HepG2 (cell line): Measurements from ENCODE around the gene ALDH3B1. TPM values are rescaled to one million over a fixed set of nuclear protein-coding genes. Genes with fewer than 3 reads are reported as not detected.

Source experiments
- ADNP ChIP-seq: sonication (generic); formaldehyde crosslinking; IDR thresholded peaks from 2 replicates; pipeline ENCODE4 v1.4.0; 2020; ENCODE audit warnings: missing genetic modification reagents
- AKNA ChIP-seq: sonication (generic); formaldehyde crosslinking; IDR thresholded peaks from 2 replicates; pipeline ENCODE4 v1.4.0; 2020; ENCODE audit warnings: missing genetic modification reagents, borderline replicate concordance
- ATF7-NPFF ChIP-seq: sonication (generic); formaldehyde crosslinking; IDR thresholded peaks from 2 replicates; pipeline ENCODE4 v1.8.1; 2023; ENCODE audit warnings: mild to moderate bottlenecking, low read depth, missing genetic modification reagents, moderate library complexity
- BRCA1 ChIP-seq: sonication (generic); formaldehyde crosslinking; IDR thresholded peaks from 2 replicates; pipeline ENCODE4 v1.4.0; 2020; ENCODE audit warnings: missing genetic modification reagents
- DNMT1 ChIP-seq: sonication (generic); formaldehyde crosslinking; IDR thresholded peaks from 2 replicates; pipeline ENCODE4 v1.5.1; 2020; ENCODE audit warnings: mild to moderate bottlenecking, missing genetic modification reagents
- E2F2 ChIP-seq: sonication (generic); formaldehyde crosslinking; IDR thresholded peaks from 2 replicates; pipeline ENCODE4 v1.4.0; 2020; ENCODE audit warnings: missing genetic modification reagents, borderline replicate concordance
- ELF3 ChIP-seq: IDR thresholded peaks from 2 replicates; pipeline ENCODE4 v1.6.1; 2016; ENCODE audit warnings: missing genetic modification reagents, missing compliant biosample characterization
- HNRNPL ChIP-seq: fragments of 200-400 bp; formaldehyde crosslinking; IDR thresholded peaks from 2 replicates; pipeline ENCODE4 v1.6.1; 2017; ENCODE audit warnings: mild to moderate bottlenecking, low read depth, low read length
- NR2C2 ChIP-seq: sonication (generic); formaldehyde crosslinking; IDR thresholded peaks from 2 replicates; pipeline ENCODE4 v1.4.0; 2020; ENCODE audit warnings: missing genetic modification reagents, mild to moderate bottlenecking, moderate library complexity, borderline replicate concordance
- NR2F2 ChIP-seq: IDR thresholded peaks from 2 replicates; pipeline ENCODE4 v1.6.1; 2012; ENCODE audit warnings: low read depth, inconsistent platforms, borderline replicate concordance
- PITX1 ChIP-seq: sonication (generic); formaldehyde crosslinking; IDR thresholded peaks from 2 replicates; pipeline ENCODE4 v1.5.1; 2020; ENCODE audit warnings: mild to moderate bottlenecking, missing genetic modification reagents
- REL ChIP-seq: sonication (generic); formaldehyde crosslinking; conservative IDR thresholded peaks from 2 replicates; pipeline ENCODE4 v1.8.0; 2022; ENCODE audit warnings: mild to moderate bottlenecking, missing genetic modification reagents, moderate library complexity
- TAF1 ChIP-seq: sonication (generic); formaldehyde crosslinking; IDR thresholded peaks from 2 replicates; pipeline ENCODE4 v1.4.0; 2020; ENCODE audit warnings: missing genetic modification reagents
- TRIM22 ChIP-seq: fragments of 450-650 bp; IDR thresholded peaks from 2 replicates; pipeline ENCODE4 v1.6.1; 2017
- ZNF12 ChIP-seq: sonication (generic); formaldehyde crosslinking; IDR thresholded peaks from 2 replicates; pipeline ENCODE4 v1.5.0; 2020; ENCODE audit warnings: missing genetic modification reagents
- ZNF260 ChIP-seq: sonication (generic); formaldehyde crosslinking; IDR thresholded peaks from 2 replicates; pipeline ENCODE4 v1.4.0; 2020; ENCODE audit warnings: missing genetic modification reagents, low read depth, mild to moderate bottlenecking, borderline replicate concordance
- ZNF556 ChIP-seq: sonication (generic); formaldehyde crosslinking; IDR thresholded peaks from 2 replicates; pipeline ENCODE4 v1.4.0; 2020; ENCODE audit warnings: mild to moderate bottlenecking, missing genetic modification reagents, borderline replicate concordance
- ZNF589 ChIP-seq: sonication (generic); formaldehyde crosslinking; conservative IDR thresholded peaks from 2 replicates; pipeline ENCODE4 v1.8.0; 2022; ENCODE audit warnings: mild to moderate bottlenecking, moderate library complexity, missing genetic modification reagents
- ZNF768 ChIP-seq: sonication (generic); formaldehyde crosslinking; IDR thresholded peaks from 2 replicates; pipeline ENCODE4 v1.4.0; 2020; ENCODE audit warnings: missing genetic modification reagents
- polyA plus RNA-seq, 8 experiments: library from polyadenylated mRNA; depleted of rRNA in 3 of 8; stranded (reverse) in 7 of 8; unstranded in 1 of 8; fragments of >200 nt; fragmentation: Illumina TruSeq in 4 of 8; extraction: Trizol in 4 of 8; gene quantifications; 2 replicates each; pipeline versions ENCODE4 v1.2.1 to v1.2.3, GENCODE V29; 2011 to 2016; ENCODE audit warnings: low read depth in 4 of 8, missing spikeins in 1 of 8, mixed read lengths in 1 of 8; ENCODE audit not compliant: insufficient read depth in 1 of 8
- total RNA-seq, 5 experiments: library from RNA; depleted of rRNA; stranded (reverse); fragments of >200 nt; fragmentation: Illumina TruSeq; extraction: Trizol; gene quantifications; 2 replicates each; pipeline ENCODE4 v1.2.3, GENCODE V29; 2016; ENCODE audit warnings: low read depth in 1 of 5
- TF ChIP-seq, protein P1 (sequence below): sonication (generic); formaldehyde crosslinking; IDR thresholded peaks from 2 replicates; pipeline ENCODE4 v1.5.1; 2020; ENCODE audit warnings: mild to moderate bottlenecking, missing genetic modification reagents, moderate library complexity
- TF ChIP-seq, protein P2 (sequence below): sonication (generic); formaldehyde crosslinking; IDR thresholded peaks from 2 replicates; pipeline ENCODE4 v1.8.1; 2023; ENCODE audit warnings: mild to moderate bottlenecking, missing genetic modification reagents

Gene ALDH3B1
- total and polyA plus RNA-seq, 2 of the 13 experiments (the other 11 are each of a cell fraction or from before 2014, with no cell fraction given) = 4.0 to 6.7 TPM

DNA sequence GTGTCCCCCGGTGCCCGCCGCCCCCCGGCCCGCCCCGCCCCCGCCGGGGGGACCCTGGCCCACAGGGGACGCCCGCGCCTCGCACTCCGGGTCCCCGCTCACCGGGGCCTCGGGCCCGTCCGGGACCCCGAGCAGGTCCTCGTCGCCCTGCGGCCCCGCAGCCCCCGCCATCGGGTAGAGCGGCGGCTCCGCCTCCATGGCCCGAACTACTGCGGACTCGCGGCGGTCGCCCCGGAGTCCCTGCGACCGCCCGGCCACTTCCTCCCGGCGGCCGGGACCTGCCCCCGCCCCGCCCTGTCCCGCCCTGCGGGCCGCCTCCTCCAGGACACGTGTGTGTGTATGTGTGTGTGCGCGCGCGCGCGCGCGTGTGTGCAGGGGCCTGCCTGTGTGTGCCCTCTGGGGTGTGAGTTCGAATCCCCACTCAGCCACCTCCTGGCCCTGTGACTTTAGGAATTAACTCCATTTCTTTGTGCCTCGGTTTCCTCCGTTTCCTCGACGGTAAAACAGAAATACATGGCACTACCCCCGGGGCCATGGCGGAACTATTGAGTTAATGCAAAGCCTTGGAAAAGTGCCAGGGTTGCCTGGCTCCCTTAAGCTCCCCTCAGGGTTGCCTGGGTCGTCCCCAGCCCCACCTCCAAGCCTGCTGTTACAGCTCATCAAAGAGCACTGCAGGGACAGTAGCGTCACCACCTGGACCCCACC is 6.1 kb upstream of the ALDH3B1 start, which contains the start of gene UNC93B1 (continued):
- TF ChIP-seq DNMT1 (CRISPR knock-in tag) (no peak), ZNF12 (CRISPR knock-in tag) (no peak), TRIM22 (no peak), NR2C2 (no peak), ELF3 (CRISPR knock-in tag) (peak; percentile 72), E2F2 (CRISPR knock-in tag) (no peak), ADNP (CRISPR knock-in tag) (peak; percentile 90), REL (no peak), TAF1 (CRISPR knock-in tag) (peak; percentile 18; the same call in 1 of the 2 replicates), ATF7-NPFF (CRISPR knock-in tag) (no peak), ZNF589 (CRISPR knock-in tag) (no peak), HNRNPL (no peak), AKNA (CRISPR knock-in tag) (no peak), ZNF260 (CRISPR knock-in tag) (no peak), BRCA1 (CRISPR knock-in tag) (no peak), NR2F2 (no peak), PITX1 (CRISPR knock-in tag) (0 out of 2 replicates have a peak, but pooled peaks have one; percentile 26), ZNF556 (CRISPR knock-in tag) (no peak; the same call in 1 of the 2 replicates), ZNF768 (CRISPR knock-in tag) (0 out of 2 replicates have a peak, but pooled peaks have one; percentile 13)
- TF ChIP-seq, protein P1, sequence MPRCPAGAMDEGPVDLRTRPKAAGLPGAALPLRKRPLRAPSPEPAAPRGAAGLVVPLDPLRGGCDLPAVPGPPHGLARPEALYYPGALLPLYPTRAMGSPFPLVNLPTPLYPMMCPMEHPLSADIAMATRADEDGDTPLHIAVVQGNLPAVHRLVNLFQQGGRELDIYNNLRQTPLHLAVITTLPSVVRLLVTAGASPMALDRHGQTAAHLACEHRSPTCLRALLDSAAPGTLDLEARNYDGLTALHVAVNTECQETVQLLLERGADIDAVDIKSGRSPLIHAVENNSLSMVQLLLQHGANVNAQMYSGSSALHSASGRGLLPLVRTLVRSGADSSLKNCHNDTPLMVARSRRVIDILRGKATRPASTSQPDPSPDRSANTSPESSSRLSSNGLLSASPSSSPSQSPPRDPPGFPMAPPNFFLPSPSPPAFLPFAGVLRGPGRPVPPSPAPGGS = peak; percentile 28; the same call in 1 of the 2 replicates
- TF ChIP-seq, protein P2, sequence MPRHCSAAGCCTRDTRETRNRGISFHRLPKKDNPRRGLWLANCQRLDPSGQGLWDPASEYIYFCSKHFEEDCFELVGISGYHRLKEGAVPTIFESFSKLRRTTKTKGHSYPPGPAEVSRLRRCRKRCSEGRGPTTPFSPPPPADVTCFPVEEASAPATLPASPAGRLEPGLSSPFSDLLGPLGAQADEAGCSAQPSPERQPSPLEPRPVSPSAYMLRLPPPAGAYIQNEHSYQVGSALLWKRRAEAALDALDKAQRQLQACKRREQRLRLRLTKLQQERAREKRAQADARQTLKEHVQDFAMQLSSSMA (CRISPR knock-in tag) = peak; percentile 38; the same call in 1 of the 2 replicates
